T47D (cell line): ENCODE data around the gene GALNT10.
A peak's percentile ranks its signal among the peaks of the same experiment; 100 is the strongest.
"Not testable (repeated sequence)": the region's sequence is repeated elsewhere in the genome, so short reads cannot be mapped to it uniquely, and the experiment has no call there.

ENCODE experiments used
- DNase-seq, 2 experiments: peaks; one replicate each; pipeline versions ENCODE4 v3.0.0 to v3.0.0-alpha.2; 2011 to 2012; ENCODE audit warnings: low read depth in 1 of 2, low spot score in 1 of 2
- JUND ChIP-seq: IDR thresholded peaks from 2 replicates; pipeline ENCODE4 v1.6.1; 2012; ENCODE audit warnings: low read depth
- in situ Hi-C: cut with HindIII; loops from 2 replicates; pipeline ENCODE4 v1.10.0; 2016; ENCODE audit warnings: low sequenced_read_pairs, low pct_unique_long_range_greater_than_20kb

GALNT10 gene

GRCh38 chr5:154190595-154191304, at the start of gene GALNT10:
Gene GALNT10 (plus strand): TSS chr5:154190733. CDS start chr5:154190867, 134 bp downstream.
- in situ Hi-C loops: no loop called here
- DNase-seq: peak; percentile 80 to 85
- no peak for TF ChIP-seq JUND

- DNase-seq: no peak
- in situ Hi-C loops: no loop called here
- no peak for TF ChIP-seq JUND
These were observed 48.8 kb upstream of the GALNT10 start for GRCh38 chr5:154141745-154142221.

- no peak for DNase-seq
- TF ChIP-seq JUND: no peak
- in situ Hi-C loops: no loop called here
These were observed 47.3 kb upstream of the GALNT10 start for GRCh38 chr5:154143211-154143641.

GRCh38 chr5:154145268-154145667, 45.3 kb upstream of the GALNT10 start:
- TF ChIP-seq JUND: no peak
- in situ Hi-C loops: no loop called here
- no peak for DNase-seq

GRCh38 chr5:154146409-154146808, 44.1 kb upstream of the GALNT10 start:
- TF ChIP-seq JUND: no peak
- in situ Hi-C loops: no loop called here
- no peak for DNase-seq

GRCh38 chr5:154147666-154148065, 42.9 kb upstream of the GALNT10 start:
- no peak for TF ChIP-seq JUND
- in situ Hi-C loops: no loop called here
- no peak for DNase-seq

GRCh38 chr5:154150471-154150870, 40.1 kb upstream of the GALNT10 start:
- in situ Hi-C loops: not testable (repeated sequence)

GRCh38 chr5:154157483-154158378, 32.8 kb upstream of the GALNT10 start:
- DNase-seq: peak in 1 of 2 experiments; percentile 45
- in situ Hi-C loops: no loop called here
- TF ChIP-seq JUND: no peak

More at GRCh38 chr5:154150471-154150870, 40.1 kb upstream of the GALNT10 start:
- DNase-seq: not testable (repeated sequence)

GRCh38 chr5:154158379-154158737, 32.2 kb upstream of the GALNT10 start:
- no peak for DNase-seq
- no peak for TF ChIP-seq JUND
- in situ Hi-C loops: no loop called here

GRCh38 chr5:154159343-154159742, 31.2 kb upstream of the GALNT10 start:
- in situ Hi-C loops: no loop called here
- TF ChIP-seq JUND: no peak
- DNase-seq: no peak

GRCh38 chr5:154162539-154163151, 27.9 kb upstream of the GALNT10 start:
- in situ Hi-C loops: no loop called here
- TF ChIP-seq JUND: no peak
- DNase-seq: no peak

GRCh38 chr5:154163327-154164248, 26.9 kb upstream of the GALNT10 start:
- no peak for TF ChIP-seq JUND
- in situ Hi-C loops: no loop called here
- no peak for DNase-seq
